Measurements from ENCODE around the gene DIDO1.

Gene DIDO1

GRCh38 chr20:62969939-62970306, 43.6 kb upstream of the DIDO1 start:
- H4K20me1 ChIP-seq (ENCODE audit: insufficient read depth, low read length), result no peaks in the 10 kb centered on the region
- H3K79me2 ChIP-seq (ENCODE audit: low read length), result no peaks in the 10 kb centered on the region
- DNase-seq, result no peak
- H2AFZ ChIP-seq (ENCODE audit: low read length), result no peak overlapping the region
- H3K9me3 ChIP-seq (replicated peaks; ENCODE audit: insufficient read depth, low read length), result no peaks in the 10 kb centered on the region
- H3K4me3 ChIP-seq (ENCODE audit: low read length), result no peak overlapping the region
- no peaks in the 10 kb centered on the region for H3K4me1 ChIP-seq (ENCODE audit: low read length)
- H3K27ac ChIP-seq (ENCODE audit: low read length), result no peak overlapping the region
- H3K27me3 ChIP-seq (replicated peaks; ENCODE audit: insufficient read depth, low read length), result peaks cover 84% of the 10 kb centered on the region
- H3K9me2 ChIP-seq (replicated peaks; ENCODE audit: insufficient read depth, low read length), result no peaks in the 10 kb centered on the region
- no peaks in the 10 kb centered on the region for H3F3A ChIP-seq (ENCODE audit: insufficient read depth, low read length)
- no peak overlapping the region for H3K4me2 ChIP-seq (ENCODE audit: low read depth, low read length)
- TF ChIP-seq EZH2 (optimal IDR thresholded peaks at IDR 0.05; ENCODE audit: low read depth, low read length) (no peak), EZH2phosphoT487 (IDR thresholded peaks at IDR 0.05; ENCODE audit: low read length) (no peak), CTCF (IDR thresholded peaks at IDR 0.05; ENCODE audit: low read length) (no peak)
- H3K9ac ChIP-seq (ENCODE audit: low read length), result no peak overlapping the region
- H3K36me3 ChIP-seq (replicated peaks; ENCODE audit: insufficient read depth, low read length), result no peaks in the 10 kb centered on the region

GRCh38 chr20:62969179-62969760, 43.0 kb upstream of the DIDO1 start:
- no peak overlapping the region for H3K9ac ChIP-seq (ENCODE audit: low read length)
- no peak overlapping the region for H3K27ac ChIP-seq (ENCODE audit: low read length)
- H3K4me2 ChIP-seq (ENCODE audit: low read depth, low read length), result no peak overlapping the region
- H3K9me3 ChIP-seq (replicated peaks; ENCODE audit: insufficient read depth, low read length), result no peaks in the 10 kb centered on the region
- DNase-seq, result no peak
- no peaks in the 10 kb centered on the region for H3K36me3 ChIP-seq (replicated peaks; ENCODE audit: insufficient read depth, low read length)
- no peaks in the 10 kb centered on the region for H3K4me1 ChIP-seq (ENCODE audit: low read length)
- no peak for TF ChIP-seq CTCF (IDR thresholded peaks at IDR 0.05; ENCODE audit: low read length)
- TF ChIP-seq EZH2 (optimal IDR thresholded peaks at IDR 0.05; ENCODE audit: low read depth, low read length), result no peak
- no peak for TF ChIP-seq EZH2phosphoT487 (IDR thresholded peaks at IDR 0.05; ENCODE audit: low read length)
- H3F3A ChIP-seq (ENCODE audit: insufficient read depth, low read length), result no peaks in the 10 kb centered on the region
- H3K27me3 ChIP-seq (replicated peaks; ENCODE audit: insufficient read depth, low read length), result peaks cover 84% of the 10 kb centered on the region
- H3K9me2 ChIP-seq (replicated peaks; ENCODE audit: insufficient read depth, low read length), result no peaks in the 10 kb centered on the region
- no peaks in the 10 kb centered on the region for H4K20me1 ChIP-seq (ENCODE audit: insufficient read depth, low read length)
- no peak overlapping the region for H3K4me3 ChIP-seq (ENCODE audit: low read length)
- H3K79me2 ChIP-seq (ENCODE audit: low read length), result no peaks in the 10 kb centered on the region
- H2AFZ ChIP-seq (ENCODE audit: low read length), result no peak overlapping the region

- no peak overlapping the region for H3K27ac ChIP-seq (ENCODE audit: low read length)
- no peaks in the 10 kb centered on the region for H3F3A ChIP-seq (ENCODE audit: insufficient read depth, low read length)
- H3K27me3 ChIP-seq (replicated peaks; ENCODE audit: insufficient read depth, low read length), result peaks cover 84% of the 10 kb centered on the region
- H2AFZ ChIP-seq (ENCODE audit: low read length), result no peak overlapping the region
- H4K20me1 ChIP-seq (ENCODE audit: insufficient read depth, low read length), result no peaks in the 10 kb centered on the region
- H3K36me3 ChIP-seq (replicated peaks; ENCODE audit: insufficient read depth, low read length), result no peaks in the 10 kb centered on the region
- H3K4me3 ChIP-seq (ENCODE audit: low read length), result no peak overlapping the region
- H3K79me2 ChIP-seq (ENCODE audit: low read length), result no peaks in the 10 kb centered on the region
- H3K4me2 ChIP-seq (ENCODE audit: low read depth, low read length), result no peak overlapping the region
- no peak for TF ChIP-seq CTCF (IDR thresholded peaks at IDR 0.05; ENCODE audit: low read length)
- no peak for TF ChIP-seq EZH2 (optimal IDR thresholded peaks at IDR 0.05; ENCODE audit: low read depth, low read length)
- TF ChIP-seq EZH2phosphoT487 (IDR thresholded peaks at IDR 0.05; ENCODE audit: low read length), result no peak
- no peak overlapping the region for H3K9ac ChIP-seq (ENCODE audit: low read length)
- H3K9me3 ChIP-seq (replicated peaks; ENCODE audit: insufficient read depth, low read length), result no peaks in the 10 kb centered on the region
- no peaks in the 10 kb centered on the region for H3K4me1 ChIP-seq (ENCODE audit: low read length)
- no peak for DNase-seq
- no peaks in the 10 kb centered on the region for H3K9me2 ChIP-seq (replicated peaks; ENCODE audit: insufficient read depth, low read length)
Observed at GRCh38 chr20:62968378-62969178, 42.3 kb upstream of the DIDO1 start.
